Transverse colon (tissue), 4 donors: ENCODE measurements around the gene PRDM2. TPM values are rescaled to one million over a fixed set of nuclear protein-coding genes. Genes with fewer than 3 reads are reported as not detected.
A peak's percentile ranks its signal among the peaks of the same experiment; 100 is the strongest.

Source experiments
- DNase-seq: peaks from one replicate; pipeline ENCODE4 v3.0.0-alpha.2; 2019
- H3K27ac ChIP-seq, 4 donors: fragments of 200-600 bp; sonication (generic); 2 replicates each; pipeline ENCODE4 v1.5.1; 2016 to 2018; ENCODE audit warnings: inconsistent platforms in 4 of 4
- H3K27me3 ChIP-seq: fragments of 200-600 bp; sonication (generic); 2 replicates; pipeline ENCODE4 v1.5.1; 2017; ENCODE audit warnings: inconsistent platforms
- H3K36me3 ChIP-seq, 4 donors: fragments of 200-600 bp; sonication (generic); 2 replicates each; pipeline ENCODE4 v1.5.1; 2017 to 2019; ENCODE audit warnings: inconsistent platforms in 4 of 4
- H3K4me1 ChIP-seq, 4 donors: fragments of 200-600 bp; sonication (generic); 2 replicates each; pipeline ENCODE4 v1.5.1; 2017 to 2020; ENCODE audit warnings: inconsistent platforms in 4 of 4
- H3K4me3 ChIP-seq, 4 donors: fragments of 200-600 bp; sonication (generic); 1 replicate in 1 of 4; 2 replicates in 3 of 4; pipeline versions ENCODE4 v1.5.1 to v1.6.1; 2017 to 2019; ENCODE audit warnings: inconsistent platforms in 4 of 4
- H3K9me3 ChIP-seq, 2 donors: fragments of 200-600 bp; sonication (generic); 2 replicates each; pipeline ENCODE4 v1.5.1; 2017 to 2019; ENCODE audit warnings: inconsistent platforms in 2 of 2
- EP300 ChIP-seq: sonication (generic); formaldehyde crosslinking; IDR thresholded peaks from one replicate; pipeline ENCODE4 v1.6.1; 2017; ENCODE audit warnings: antibody characterized with exemption, low read depth
- POLR2A ChIP-seq: fragments of 450-650 bp; IDR thresholded peaks from one replicate; pipeline ENCODE4 v1.6.1; 2016; ENCODE audit warnings: antibody characterized with exemption, mild to moderate bottlenecking, moderate library complexity
- POLR2AphosphoS5 ChIP-seq, 3 donors: sonication (generic); formaldehyde crosslinking; IDR thresholded peaks; one replicate each; pipeline ENCODE4 v1.6.1; 2016; ENCODE audit warnings: antibody characterized with exemption in 3 of 3
- WGBS, 2 donors: methylation state at CpG; one replicate each; pipeline ENCODE4 v1.1.5; 2018; ENCODE audit warnings: low coverage in 1 of 2; 5-methylcytosine and 5-hydroxymethylcytosine counted together
- in situ Hi-C, 4 donors: fragments of 200-750 bp; cut with MboI; loops; one replicate each; pipeline versions ENCODE4 v1.15.0 to v1.15.1; 2017; ENCODE audit warnings: low sequenced_read_pairs in 3 of 4, low pct_ligation_motif_present in 1 of 4, low pct_unique_long_range_greater_than_20kb in 1 of 4
- intact Hi-C: fragments of 100-400 bp; cut with DNase I; formaldehyde crosslinking; loops from one replicate; pipeline ENCODE4 v1.15.1; 2023; ENCODE audit warnings: low total_unique reads
- total RNA-seq, 4 donors: library from RNA; depleted of rRNA; stranded (reverse); fragments of >200 nt; gene quantifications; one replicate each; pipeline ENCODE4 v1.1.0, GENCODE V29; 2016
- TF ChIP-seq, protein P1 (sequence below), 5 experiments: fragments of 200-600 bp in 3 of 5; fragments of 450-650 bp in 2 of 5; sonication (generic) in 3 of 5; IDR thresholded peaks; 1 replicate in 2 of 5; 2 replicates in 3 of 5; pipeline ENCODE4 v1.5.1; 2016 to 2017; ENCODE audit warnings: antibody characterized with exemption in 5 of 5, inconsistent platforms in 3 of 5, mild to moderate bottlenecking in 2 of 5, moderate library complexity in 1 of 5

Gene PRDM2
- total RNA-seq, 4 donors from 2014 or later = 27.3 to 40.5 (median 35.8) TPM

DNA sequence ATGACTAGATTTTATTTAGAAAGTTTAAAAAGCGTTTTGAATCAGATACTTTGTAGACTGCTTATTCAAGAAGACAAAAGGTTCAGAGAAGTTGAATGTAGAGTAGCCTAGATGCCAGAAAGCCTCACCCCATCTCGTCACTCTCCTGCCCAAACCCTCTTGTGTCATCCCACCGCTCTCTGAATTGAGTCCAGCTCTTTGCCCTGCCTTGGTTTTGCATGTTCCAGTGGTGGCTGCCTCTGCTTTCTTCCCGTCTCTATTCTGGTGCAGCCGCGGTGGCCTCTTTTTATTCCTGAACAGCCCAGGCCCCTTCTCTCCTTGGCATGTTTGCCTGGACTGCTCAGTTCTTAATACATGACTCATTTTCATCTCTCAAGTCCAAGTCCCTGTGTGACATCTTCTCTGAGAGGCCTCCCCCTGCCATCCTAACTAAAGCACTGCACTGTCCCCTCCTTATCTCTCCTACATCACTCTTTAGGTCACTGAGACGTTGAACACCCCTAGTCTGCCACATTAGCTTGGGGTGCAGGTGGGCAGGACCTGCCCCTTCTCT lies 22.9 kb downstream of the PRDM2 start:
- WGBS, 2 donors = 90 to 93% methylated on average over 7 of the region's 7 CpGs
- H3K9me3 ChIP-seq = no peaks in the 10 kb centered on the region

DNA sequence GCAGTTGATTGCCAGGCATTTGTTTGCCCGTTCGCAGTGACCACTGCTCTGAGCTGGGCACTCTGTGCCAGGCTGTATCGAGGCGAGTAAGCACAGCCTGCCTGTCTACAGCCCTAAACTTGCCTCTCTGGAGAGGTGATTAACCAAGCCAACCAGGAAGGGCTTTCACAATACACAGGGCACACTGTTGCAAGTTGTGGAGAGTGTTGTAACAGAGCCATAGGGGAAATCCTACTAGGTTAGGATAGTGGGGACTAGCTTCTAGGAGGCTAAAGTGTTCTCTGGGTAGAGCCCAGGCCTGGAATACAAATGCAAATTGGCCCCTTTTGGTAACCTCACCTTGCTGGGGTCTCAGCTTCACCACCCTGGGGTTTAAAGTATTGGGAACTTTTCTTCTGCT lies 23.8 kb downstream of the PRDM2 start:
- no peak overlapping the region for H3K27ac ChIP-seq
- H3K27me3 ChIP-seq = no peaks in the 10 kb centered on the region
- in situ Hi-C loops = loop anchor here in 1 of 4 donors (10.0 kb wide), 1 partner anchor 49 kb away; no protein-coding TSS in a partner anchor
- TF ChIP-seq POLR2A = no peak
- no peak for TF ChIP-seq POLR2AphosphoS5 (IDR thresholded peaks at IDR 0.05)
- TF ChIP-seq, protein P1, sequence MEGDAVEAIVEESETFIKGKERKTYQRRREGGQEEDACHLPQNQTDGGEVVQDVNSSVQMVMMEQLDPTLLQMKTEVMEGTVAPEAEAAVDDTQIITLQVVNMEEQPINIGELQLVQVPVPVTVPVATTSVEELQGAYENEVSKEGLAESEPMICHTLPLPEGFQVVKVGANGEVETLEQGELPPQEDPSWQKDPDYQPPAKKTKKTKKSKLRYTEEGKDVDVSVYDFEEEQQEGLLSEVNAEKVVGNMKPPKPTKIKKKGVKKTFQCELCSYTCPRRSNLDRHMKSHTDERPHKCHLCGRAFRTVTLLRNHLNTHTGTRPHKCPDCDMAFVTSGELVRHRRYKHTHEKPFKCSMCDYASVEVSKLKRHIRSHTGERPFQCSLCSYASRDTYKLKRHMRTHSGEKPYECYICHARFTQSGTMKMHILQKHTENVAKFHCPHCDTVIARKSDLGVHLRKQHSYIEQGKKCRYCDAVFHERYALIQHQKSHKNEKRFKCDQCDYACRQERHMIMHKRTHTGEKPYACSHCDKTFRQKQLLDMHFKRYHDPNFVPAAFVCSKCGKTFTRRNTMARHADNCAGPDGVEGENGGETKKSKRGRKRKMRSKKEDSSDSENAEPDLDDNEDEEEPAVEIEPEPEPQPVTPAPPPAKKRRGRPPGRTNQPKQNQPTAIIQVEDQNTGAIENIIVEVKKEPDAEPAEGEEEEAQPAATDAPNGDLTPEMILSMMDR (IDR thresholded peaks at IDR 0.05) = no peak
- no peak for TF ChIP-seq EP300
- 92 to 100% methylated on average over 1 to 4 of the region's 4 CpGs for WGBS, 2 donors
- no peaks in the 10 kb centered on the region for H3K36me3 ChIP-seq
- no peak for DNase-seq
- H3K4me1 ChIP-seq = no peaks in the 10 kb centered on the region
- no peaks in the 10 kb centered on the region for H3K9me3 ChIP-seq
- no peak overlapping the region for H3K4me3 ChIP-seq
- intact Hi-C loops = no loop called here

More for the DNA sequence above, 22.9 kb downstream of the PRDM2 start:
- intact Hi-C loops (no loop called here), in situ Hi-C loops (loop anchor here in 1 of 4 donors (10.0 kb wide), 1 partner anchor 48 kb away; no protein-coding TSS in a partner anchor)
- Histone ChIP-seq H3K27ac (no peak overlapping the region), H3K4me1 (no peaks in the 10 kb centered on the region), H3K4me3 (no peak overlapping the region), H3K27me3 (no peaks in the 10 kb centered on the region), H3K36me3 (no peaks in the 10 kb centered on the region)
- no peak for DNase-seq
- TF ChIP-seq POLR2AphosphoS5 (IDR thresholded peaks at IDR 0.05) = no peak
- no peak for TF ChIP-seq POLR2A
- TF ChIP-seq, protein P1 (IDR thresholded peaks at IDR 0.05) = no peak
- TF ChIP-seq EP300 = no peak

DNA sequence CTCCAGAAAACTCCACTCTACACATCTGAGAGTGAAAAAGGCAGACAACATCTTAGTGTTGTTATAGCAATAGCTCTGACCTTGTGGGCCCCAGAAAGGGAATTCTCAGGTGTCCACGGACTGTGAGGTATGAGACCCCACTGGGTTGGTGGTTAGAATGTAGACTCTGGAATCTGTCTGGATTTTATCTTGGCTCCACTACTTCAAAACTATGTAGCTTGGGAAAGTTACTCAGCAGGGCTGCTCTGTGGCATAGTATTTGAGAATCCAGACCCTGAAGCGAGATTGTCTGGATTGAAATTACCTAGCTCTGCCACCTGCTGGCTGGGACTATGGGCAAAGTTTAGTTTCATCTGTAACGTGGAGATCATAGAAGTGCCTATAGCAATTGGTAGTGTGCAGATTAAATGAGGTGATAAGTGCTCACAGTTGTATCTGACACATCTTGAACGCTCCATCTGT lies 25.8 kb downstream of the PRDM2 start:
- H3K27me3 ChIP-seq = no peaks in the 10 kb centered on the region
- H3K4me1 ChIP-seq = peaks cover 0 to 8% (median 3%) of the 10 kb centered on the region in 4 donors
- in situ Hi-C loops (loop anchor here in 3 of 4 donors (5.0 to 10.0 kb wide), 3 partner anchors 51 to 63 kb away; no protein-coding TSS in a partner anchor), intact Hi-C loops (no loop called here)
- WGBS, 2 donors = 55 to 71% methylated on average over 2 to 4 of the region's 4 CpGs
- H3K4me3 ChIP-seq = no peak overlapping the region
- peak; percentile 59 for DNase-seq
- H3K27ac ChIP-seq = no peak overlapping the region
- no peaks in the 10 kb centered on the region for H3K36me3 ChIP-seq
- H3K9me3 ChIP-seq = no peaks in the 10 kb centered on the region
- TF ChIP-seq EP300 (no peak), POLR2A (no peak), POLR2AphosphoS5 (IDR thresholded peaks at IDR 0.05) (no peak)
- TF ChIP-seq, protein P1 (IDR thresholded peaks at IDR 0.05) = peak; percentile 38 to 67 (median 51)

- peaks cover 0 to 18% (median 6%) of the 10 kb centered on the region in 4 donors for H3K4me1 ChIP-seq
- intact Hi-C loops (no loop called here), in situ Hi-C loops (loop anchor here in 3 of 4 donors (5.0 to 10.0 kb wide), 3 partner anchors 53 to 66 kb away; no protein-coding TSS in a partner anchor)
- TF ChIP-seq, protein P1 (IDR thresholded peaks at IDR 0.05) = no peak
- TF ChIP-seq POLR2AphosphoS5 (IDR thresholded peaks at IDR 0.05) (no peak), EP300 (no peak), POLR2A (no peak)
- H3K4me3 ChIP-seq = no peak overlapping the region
- H3K36me3 ChIP-seq = no peaks in the 10 kb centered on the region
- no peak overlapping the region for H3K27ac ChIP-seq
- no peaks in the 10 kb centered on the region for H3K27me3 ChIP-seq
- DNase-seq = no peak
- 71 to 84% methylated on average over 2 to 4 of the region's 4 CpGs for WGBS, 2 donors
- H3K9me3 ChIP-seq = no peaks in the 10 kb centered on the region
Measured at GRCh38 chr1:13728091-13728715, 28.2 kb downstream of the PRDM2 start.
